HepG2 (cell line): ENCODE results near the gene TXNL4B. TPM values are rescaled to one million over a fixed set of nuclear protein-coding genes. Genes with fewer than 3 reads are reported as not detected.
A peak's percentile ranks its signal among the peaks of the same experiment; 100 is the strongest.

Experiments used
- ARNT ChIP-seq: fragments of 450-650 bp; IDR thresholded peaks from 2 replicates; pipeline ENCODE4 v1.6.1; 2017
- ATF7 ChIP-seq, 2 experiments: fragments of 450-650 bp in 1 of 2; sonication (generic) in 1 of 2; formaldehyde crosslinking in 1 of 2; IDR thresholded peaks; 2 replicates each; pipeline versions ENCODE4 v1.4.0 to v1.6.1; 2016 to 2020; ENCODE audit warnings: antibody characterized with exemption in 1 of 2, mild to moderate bottlenecking in 1 of 2, missing genetic modification reagents in 1 of 2
- BORCS8-MEF2B ChIP-seq: sonication (generic); formaldehyde crosslinking; IDR thresholded peaks from 2 replicates; pipeline ENCODE4 v1.8.0; 2022; ENCODE audit warnings: mild to moderate bottlenecking, missing genetic modification reagents
- CBFB ChIP-seq: sonication (generic); formaldehyde crosslinking; IDR thresholded peaks from 2 replicates; pipeline ENCODE4 v1.4.0; 2020; ENCODE audit warnings: missing genetic modification reagents
- CCDC6 ChIP-seq: sonication (generic); formaldehyde crosslinking; IDR thresholded peaks from 2 replicates; pipeline ENCODE4 v1.8.1; 2022; ENCODE audit warnings: mild to moderate bottlenecking, missing genetic modification reagents, moderate library complexity
- CREB1 ChIP-seq, 2 experiments: fragments of 450-650 bp in 1 of 2; IDR thresholded peaks; 2 replicates each; pipeline ENCODE4 v1.6.1; 2016 to 2017; ENCODE audit warnings: control low read depth in 1 of 2, mild to moderate bottlenecking in 1 of 2, missing compliant biosample characterization in 1 of 2, missing genetic modification characterization in 1 of 2
- FOXK2 ChIP-seq: fragments of 450-650 bp; IDR thresholded peaks from 2 replicates; pipeline ENCODE4 v1.6.1; 2016
- IRX3 ChIP-seq: sonication (generic); formaldehyde crosslinking; IDR thresholded peaks from 2 replicates; pipeline ENCODE4 v1.8.1; 2023; ENCODE audit warnings: mild to moderate bottlenecking, low read depth, missing genetic modification reagents, borderline replicate concordance
- PHB2 ChIP-seq: fragments of 450-650 bp; IDR thresholded peaks from 2 replicates; pipeline ENCODE4 v1.6.1; 2018; ENCODE audit not compliant: partially characterized antibody
- POLR2AphosphoS2 ChIP-seq: IDR thresholded peaks from 2 replicates; pipeline ENCODE4 v1.6.1; 2011; ENCODE audit warnings: low read depth, low read length, improper control_type of control experiment
- SAFB2 ChIP-seq: sonication (generic); formaldehyde crosslinking; IDR thresholded peaks from 2 replicates; pipeline ENCODE4 v1.5.1; 2020; ENCODE audit warnings: missing genetic modification reagents, low read depth, mild to moderate bottlenecking, borderline replicate concordance
- SMARCC2 ChIP-seq: fragments of 450-650 bp; IDR thresholded peaks from 2 replicates; pipeline ENCODE4 v1.6.1; 2017; ENCODE audit warnings: antibody characterized with exemption, mild to moderate bottlenecking
- TBP ChIP-seq: sonication (generic); formaldehyde crosslinking; IDR thresholded peaks from 2 replicates; pipeline ENCODE4 v1.5.0; 2020; ENCODE audit warnings: missing genetic modification reagents
- TOE1 ChIP-seq: sonication (generic); formaldehyde crosslinking; IDR thresholded peaks from 2 replicates; pipeline ENCODE4 v1.4.0; 2020; ENCODE audit warnings: mild to moderate bottlenecking, missing genetic modification reagents
- ZKSCAN8 ChIP-seq: IDR thresholded peaks from 2 replicates; pipeline ENCODE4 v1.6.1; 2016; ENCODE audit warnings: borderline replicate concordance, missing genetic modification reagents, missing compliant biosample characterization
- ZMYM3 ChIP-seq: sonication (generic); formaldehyde crosslinking; IDR thresholded peaks from 2 replicates; pipeline ENCODE4 v1.5.1; 2020; ENCODE audit warnings: mild to moderate bottlenecking, missing genetic modification reagents
- ZNF121 ChIP-seq: sonication (generic); formaldehyde crosslinking; IDR thresholded peaks from 2 replicates; pipeline ENCODE4 v1.5.0; 2020; ENCODE audit warnings: mild to moderate bottlenecking, missing genetic modification reagents
- ZNF136 ChIP-seq: sonication (generic); formaldehyde crosslinking; IDR thresholded peaks from 2 replicates; pipeline ENCODE4 v1.8.1; 2022; ENCODE audit warnings: low read depth, mild to moderate bottlenecking, moderate library complexity, missing genetic modification reagents
- ZNF20 ChIP-seq: sonication (generic); formaldehyde crosslinking; IDR thresholded peaks from 2 replicates; pipeline ENCODE4 v1.4.0; 2020; ENCODE audit warnings: mild to moderate bottlenecking, moderate library complexity, missing genetic modification reagents
- ZNF235 ChIP-seq: sonication (generic); formaldehyde crosslinking; IDR thresholded peaks from 2 replicates; pipeline ENCODE4 v1.8.1; 2023; ENCODE audit warnings: mild to moderate bottlenecking, missing genetic modification reagents, borderline replicate concordance
- ZNF34 ChIP-seq: sonication (generic); formaldehyde crosslinking; IDR thresholded peaks from 2 replicates; pipeline ENCODE4 v1.4.0; 2020; ENCODE audit warnings: mild to moderate bottlenecking, missing genetic modification reagents, borderline replicate concordance
- ZNF552 ChIP-seq: sonication (generic); formaldehyde crosslinking; IDR thresholded peaks from 2 replicates; pipeline ENCODE4 v1.9.0; 2022; ENCODE audit warnings: missing genetic modification reagents, mild to moderate bottlenecking, borderline replicate concordance
- ZNF563 ChIP-seq: sonication (generic); formaldehyde crosslinking; IDR thresholded peaks from 2 replicates; pipeline ENCODE4 v1.8.0; 2022; ENCODE audit warnings: mild to moderate bottlenecking, moderate library complexity, missing genetic modification reagents
- ZNF598 ChIP-seq: sonication (generic); formaldehyde crosslinking; IDR thresholded peaks from 2 replicates; pipeline ENCODE4 v1.5.1; 2020; ENCODE audit warnings: mild to moderate bottlenecking, missing genetic modification reagents, borderline replicate concordance
- ZNF619 ChIP-seq: sonication (generic); formaldehyde crosslinking; IDR thresholded peaks from 2 replicates; pipeline ENCODE4 v1.4.0; 2020; ENCODE audit warnings: mild to moderate bottlenecking, missing genetic modification reagents
- ZNF737 ChIP-seq: sonication (generic); formaldehyde crosslinking; IDR thresholded peaks from 2 replicates; pipeline ENCODE4 v1.5.0; 2020; ENCODE audit warnings: missing genetic modification reagents, mild to moderate bottlenecking, borderline replicate concordance
- polyA plus RNA-seq, 8 experiments: library from polyadenylated mRNA; depleted of rRNA in 3 of 8; stranded (reverse) in 7 of 8; unstranded in 1 of 8; fragments of >200 nt; fragmentation: Illumina TruSeq in 4 of 8; extraction: Trizol in 4 of 8; gene quantifications; 2 replicates each; pipeline versions ENCODE4 v1.2.1 to v1.2.3, GENCODE V29; 2011 to 2016; ENCODE audit warnings: low read depth in 4 of 8, missing spikeins in 1 of 8, mixed read lengths in 1 of 8; ENCODE audit not compliant: insufficient read depth in 1 of 8
- total RNA-seq, 5 experiments: library from RNA; depleted of rRNA; stranded (reverse); fragments of >200 nt; fragmentation: Illumina TruSeq; extraction: Trizol; gene quantifications; 2 replicates each; pipeline ENCODE4 v1.2.3, GENCODE V29; 2016; ENCODE audit warnings: low read depth in 1 of 5
- TF ChIP-seq, protein P1 (sequence below): sonication (generic); formaldehyde crosslinking; IDR thresholded peaks from 2 replicates; pipeline ENCODE4 v1.4.0; 2020; ENCODE audit warnings: low read depth, mild to moderate bottlenecking, missing genetic modification reagents
- TF ChIP-seq, protein P2 (sequence below): sonication (generic); formaldehyde crosslinking; IDR thresholded peaks from 2 replicates; pipeline ENCODE4 v1.9.0; 2022; ENCODE audit warnings: low read depth, missing genetic modification reagents

Gene TXNL4B
- total and polyA plus RNA-seq, 2 of the 13 experiments (the other 11 are each of a cell fraction or from before 2014, with no cell fraction given): 17.4 to 18.3 TPM

DNA sequence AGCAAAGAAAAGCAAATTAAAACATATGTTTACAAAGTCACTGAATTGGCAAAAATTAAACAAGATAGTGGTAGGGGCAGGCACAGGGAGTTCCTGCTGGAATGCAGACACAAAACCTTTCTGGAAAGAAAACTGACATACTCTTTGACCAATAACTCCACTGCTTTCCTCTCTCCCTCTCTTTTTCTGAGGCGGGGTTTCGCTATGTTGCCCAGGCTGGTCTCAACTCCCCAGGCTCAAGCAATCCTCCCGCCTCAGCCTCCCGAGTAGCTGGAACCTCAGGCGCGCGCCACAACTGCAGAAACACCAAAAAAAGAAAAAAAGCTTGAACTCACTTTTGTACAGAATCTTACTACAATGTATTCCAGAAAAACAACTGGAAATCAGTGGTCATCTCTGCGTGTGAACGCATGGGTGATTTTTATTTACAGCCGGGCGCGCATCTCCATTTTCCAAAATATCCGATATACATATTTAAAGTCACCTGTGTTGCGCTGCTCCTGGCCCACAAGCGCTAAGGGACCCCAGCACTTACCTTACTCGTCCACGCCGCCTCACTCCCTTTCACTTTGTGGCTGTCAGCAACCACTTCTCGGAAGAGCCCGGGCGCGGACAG lies 480 bp downstream of the TXNL4B start (continued):
- TF ChIP-seq ZNF34 (CRISPR knock-in tag) (peak; percentile 85; the same call in 1 of the 2 replicates), TOE1 (CRISPR knock-in tag) (no peak), ZNF563 (CRISPR knock-in tag) (no peak), ZNF121 (CRISPR knock-in tag) (peak; percentile 93), CREB1 (IDR thresholded peaks at IDR 0.05) (no peak), CREB1 (CRISPR knock-in tag; IDR thresholded peaks at IDR 0.05) (no peak), ZKSCAN8 (0 out of 2 replicates have a peak, but pooled peaks have one; percentile 6), ZNF552 (CRISPR knock-in tag) (0 out of 2 replicates have a peak, but pooled peaks have one; percentile 42), IRX3 (no peak), ZNF619 (CRISPR knock-in tag) (no peak), TBP (no peak), ZNF737 (no peak), ARNT (no peak), SMARCC2 (no peak), CCDC6 (CRISPR knock-in tag) (no peak; the same call in 1 of the 2 replicates), POLR2AphosphoS2 (no peak), FOXK2 (no peak), ATF7 (IDR thresholded peaks at IDR 0.05) (no peak), ATF7 (CRISPR knock-in tag; IDR thresholded peaks at IDR 0.05) (0 out of 2 replicates have a peak, but pooled peaks have one; percentile 19), BORCS8-MEF2B (CRISPR knock-in tag) (no peak), ZNF235 (CRISPR knock-in tag) (no peak), ZMYM3 (CRISPR knock-in tag) (peak; percentile 87), ZNF20 (no peak), CBFB (CRISPR knock-in tag) (no peak), PHB2 (no peak), ZNF598 (CRISPR knock-in tag) (no peak), ZNF136 (CRISPR knock-in tag) (no peak), SAFB2 (CRISPR knock-in tag) (no peak)
- TF ChIP-seq, protein P1, sequence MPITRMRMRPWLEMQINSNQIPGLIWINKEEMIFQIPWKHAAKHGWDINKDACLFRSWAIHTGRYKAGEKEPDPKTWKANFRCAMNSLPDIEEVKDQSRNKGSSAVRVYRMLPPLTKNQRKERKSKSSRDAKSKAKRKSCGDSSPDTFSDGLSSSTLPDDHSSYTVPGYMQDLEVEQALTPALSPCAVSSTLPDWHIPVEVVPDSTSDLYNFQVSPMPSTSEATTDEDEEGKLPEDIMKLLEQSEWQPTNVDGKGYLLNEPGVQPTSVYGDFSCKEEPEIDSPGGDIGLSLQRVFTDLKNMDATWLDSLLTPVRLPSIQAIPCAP: no peak; the same call in 1 of the 2 replicates
- TF ChIP-seq, protein P2, sequence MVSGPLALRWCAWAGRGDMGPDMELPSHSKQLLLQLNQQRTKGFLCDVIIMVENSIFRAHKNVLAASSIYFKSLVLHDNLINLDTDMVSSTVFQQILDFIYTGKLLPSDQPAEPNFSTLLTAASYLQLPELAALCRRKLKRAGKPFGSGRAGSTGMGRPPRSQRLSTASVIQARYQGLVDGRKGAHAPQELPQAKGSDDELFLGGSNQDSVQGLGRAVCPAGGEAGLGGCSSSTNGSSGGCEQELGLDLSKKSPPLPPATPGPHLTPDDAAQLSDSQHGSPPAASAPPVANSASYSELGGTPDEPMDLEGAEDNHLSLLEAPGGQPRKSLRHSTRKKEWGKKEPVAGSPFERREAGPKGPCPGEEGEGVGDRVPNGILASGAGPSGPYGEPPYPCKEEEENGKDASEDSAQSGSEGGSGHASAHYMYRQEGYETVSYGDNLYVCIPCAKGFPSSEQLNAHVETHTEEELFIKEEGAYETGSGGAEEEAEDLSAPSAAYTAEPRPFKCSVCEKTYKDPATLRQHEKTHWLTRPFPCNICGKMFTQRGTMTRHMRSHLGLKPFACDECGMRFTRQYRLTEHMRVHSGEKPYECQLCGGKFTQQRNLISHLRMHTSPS: no peak
